ENCODE data around the gene CRYL1.

Gene CRYL1

DNA sequence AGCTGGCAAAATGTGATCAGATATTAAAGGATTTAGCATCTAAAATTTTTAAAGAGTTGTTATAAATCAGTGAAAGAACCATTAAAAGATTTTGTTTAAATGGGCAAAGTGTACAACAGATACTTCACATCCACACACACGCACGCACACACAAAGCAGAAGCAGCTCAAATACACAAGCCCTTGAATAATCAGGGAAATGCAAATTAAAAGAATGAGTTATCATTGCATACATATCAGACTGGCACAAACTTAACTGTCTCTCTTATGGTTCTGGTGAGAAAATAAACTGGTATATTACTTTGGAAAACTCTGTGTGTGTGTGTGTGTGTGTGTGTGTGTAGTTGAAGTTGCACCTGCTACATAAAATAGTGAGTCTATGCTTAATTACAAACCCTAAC is 59.3 kb downstream of the CRYL1 start:
- no peak for DNase-seq (ENCODE audit: low read depth)
- no peak overlapping the region for H3K4me3 ChIP-seq (ENCODE audit: low read length)
- TF ChIP-seq, protein P1, sequence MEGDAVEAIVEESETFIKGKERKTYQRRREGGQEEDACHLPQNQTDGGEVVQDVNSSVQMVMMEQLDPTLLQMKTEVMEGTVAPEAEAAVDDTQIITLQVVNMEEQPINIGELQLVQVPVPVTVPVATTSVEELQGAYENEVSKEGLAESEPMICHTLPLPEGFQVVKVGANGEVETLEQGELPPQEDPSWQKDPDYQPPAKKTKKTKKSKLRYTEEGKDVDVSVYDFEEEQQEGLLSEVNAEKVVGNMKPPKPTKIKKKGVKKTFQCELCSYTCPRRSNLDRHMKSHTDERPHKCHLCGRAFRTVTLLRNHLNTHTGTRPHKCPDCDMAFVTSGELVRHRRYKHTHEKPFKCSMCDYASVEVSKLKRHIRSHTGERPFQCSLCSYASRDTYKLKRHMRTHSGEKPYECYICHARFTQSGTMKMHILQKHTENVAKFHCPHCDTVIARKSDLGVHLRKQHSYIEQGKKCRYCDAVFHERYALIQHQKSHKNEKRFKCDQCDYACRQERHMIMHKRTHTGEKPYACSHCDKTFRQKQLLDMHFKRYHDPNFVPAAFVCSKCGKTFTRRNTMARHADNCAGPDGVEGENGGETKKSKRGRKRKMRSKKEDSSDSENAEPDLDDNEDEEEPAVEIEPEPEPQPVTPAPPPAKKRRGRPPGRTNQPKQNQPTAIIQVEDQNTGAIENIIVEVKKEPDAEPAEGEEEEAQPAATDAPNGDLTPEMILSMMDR (conservative IDR thresholded peaks at IDR 0.05; ENCODE audit: low read length), result no peak

DNA sequence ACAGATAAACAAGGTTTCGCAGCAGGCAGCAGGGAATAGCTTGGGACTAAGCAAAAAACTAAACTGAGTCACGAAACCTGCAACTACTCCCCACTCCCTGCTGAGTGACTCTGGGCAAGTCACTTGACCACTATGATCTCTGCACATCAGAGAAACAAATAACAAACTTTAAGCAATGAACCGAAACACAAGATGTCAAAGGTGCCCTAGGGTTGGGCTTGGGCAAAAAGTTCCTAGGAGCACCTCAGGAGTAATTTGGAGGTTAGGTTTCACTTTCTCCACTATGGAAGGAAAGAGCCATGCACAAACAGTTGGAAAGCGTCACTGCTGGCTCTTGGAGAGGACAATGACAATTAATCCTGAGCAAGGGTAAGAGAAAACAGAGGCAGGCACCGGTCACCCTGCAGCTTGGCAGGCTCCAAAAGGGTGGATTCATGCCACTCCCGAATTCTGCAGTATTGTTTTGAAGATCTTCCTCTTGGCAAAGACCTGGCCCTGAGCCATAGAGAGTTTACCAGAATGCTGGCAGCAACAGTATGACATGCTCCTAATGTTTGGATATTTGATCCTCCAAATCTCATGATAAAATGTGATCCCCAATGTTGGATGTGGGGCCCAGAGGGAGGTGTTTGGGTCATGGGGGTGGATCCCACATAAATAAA is 60.3 kb downstream of the CRYL1 start:
- peak; percentile 32 for DNase-seq (ENCODE audit: low read depth)
- TF ChIP-seq, protein P1 (conservative IDR thresholded peaks at IDR 0.05; ENCODE audit: low read length), result no peak
- H3K4me3 ChIP-seq (ENCODE audit: low read length), result no peak overlapping the region; the same call in 1 of the 2 replicates

DNA sequence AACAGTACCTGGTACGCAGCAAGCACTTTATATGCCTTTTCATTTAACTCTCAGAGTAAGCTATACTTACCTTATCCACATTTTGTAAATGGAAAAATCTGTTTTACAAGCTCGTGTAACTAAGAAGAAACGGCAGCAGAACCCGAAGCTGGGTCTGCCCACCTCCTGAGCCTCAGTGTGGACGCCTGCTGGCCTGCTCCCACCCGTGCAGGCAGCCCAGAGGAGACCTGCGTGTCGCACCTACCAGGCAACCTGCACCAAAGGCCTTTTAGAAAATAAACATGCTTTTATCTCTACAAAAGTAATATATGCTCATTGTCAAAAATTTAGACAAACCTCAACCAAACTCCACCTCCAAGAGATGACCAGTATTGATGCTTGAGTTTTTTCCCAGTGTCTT is 62.7 kb downstream of the CRYL1 start:
- no peak for DNase-seq (ENCODE audit: low read depth)
- H3K4me3 ChIP-seq (ENCODE audit: low read length), result no peak overlapping the region
- TF ChIP-seq, protein P1 (conservative IDR thresholded peaks at IDR 0.05; ENCODE audit: low read length), result no peak

DNA sequence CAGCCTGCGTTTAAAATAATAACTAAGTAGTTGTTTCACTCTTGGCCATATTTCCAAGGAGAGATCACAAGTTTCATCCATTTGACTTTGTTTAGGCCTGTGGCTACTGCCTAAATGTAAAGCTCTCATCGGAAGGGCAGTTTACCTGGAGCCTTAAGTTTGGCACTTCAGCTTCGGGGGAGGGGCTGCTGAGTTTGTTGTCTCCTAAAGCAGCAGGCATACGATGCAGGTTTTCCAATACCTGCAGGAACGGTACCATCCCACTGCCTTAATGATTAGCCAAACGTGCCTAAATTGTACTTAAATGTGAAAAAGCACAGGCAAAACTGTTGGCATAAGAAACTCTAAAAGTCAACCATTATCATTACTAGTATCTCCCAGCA is 63.1 kb downstream of the CRYL1 start:
- H3K4me3 ChIP-seq (ENCODE audit: low read length), result no peak overlapping the region
- TF ChIP-seq, protein P1 (conservative IDR thresholded peaks at IDR 0.05; ENCODE audit: low read length), result no peak
- no peak for DNase-seq (ENCODE audit: low read depth)

DNA sequence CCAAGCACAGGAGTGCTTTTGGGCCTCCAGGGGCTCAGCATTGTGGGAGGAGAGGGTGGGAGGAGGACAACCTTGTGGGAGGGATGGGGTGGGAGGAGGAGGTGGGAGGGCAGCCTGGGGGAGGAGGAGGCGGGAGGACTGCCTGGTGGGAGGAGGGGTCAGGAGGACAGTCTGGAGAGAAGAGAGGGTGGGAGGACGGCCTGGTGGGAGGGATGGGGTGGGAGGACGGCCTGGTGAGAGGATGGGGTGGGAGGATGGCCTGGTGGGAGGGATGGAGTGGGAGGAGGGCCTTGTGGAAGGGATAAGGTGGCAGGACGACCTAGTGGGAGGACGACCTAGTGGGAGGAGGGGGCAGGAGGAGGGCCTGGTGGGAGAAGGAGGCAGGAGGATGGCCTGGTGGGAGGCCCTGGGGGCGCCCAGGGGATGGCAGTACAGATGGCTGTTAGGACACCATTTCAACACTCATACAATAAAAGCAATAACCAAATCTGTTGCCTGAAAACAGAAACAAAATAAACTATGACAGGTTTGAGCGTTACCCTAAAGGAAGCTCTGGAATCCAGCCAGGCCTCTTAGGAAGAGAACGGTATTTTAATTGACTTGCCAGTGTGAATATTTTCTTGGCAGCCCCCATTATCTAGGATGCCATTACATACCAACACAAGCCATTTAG is 63.7 kb downstream of the CRYL1 start:
- TF ChIP-seq, protein P1 (conservative IDR thresholded peaks at IDR 0.05; ENCODE audit: low read length), result no peak
- no peak overlapping the region for H3K4me3 ChIP-seq (ENCODE audit: low read length)
- DNase-seq (ENCODE audit: low read depth), result no peak

DNA sequence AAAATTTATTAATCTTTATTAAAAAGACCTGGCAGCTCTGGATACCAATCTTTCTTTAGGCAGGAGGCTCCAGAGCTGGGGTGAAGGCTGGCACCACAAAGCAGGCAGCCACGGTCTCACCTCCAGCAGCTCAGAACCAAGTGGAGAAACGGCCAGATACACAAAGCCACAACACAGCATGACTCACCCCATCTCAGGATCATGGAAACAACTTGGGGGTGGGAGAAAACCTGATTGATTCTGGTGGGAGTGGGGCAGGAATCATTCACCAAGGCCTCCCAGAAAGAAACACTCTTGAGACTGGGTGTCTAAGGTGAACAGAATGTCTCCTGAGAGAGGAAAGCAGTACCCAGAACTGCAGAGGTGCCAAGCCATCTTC is 64.2 kb downstream of the CRYL1 start:
- peak; percentile 17 for DNase-seq (ENCODE audit: low read depth)
- TF ChIP-seq, protein P1 (conservative IDR thresholded peaks at IDR 0.05; ENCODE audit: low read length), result no peak
- H3K4me3 ChIP-seq (ENCODE audit: low read length), result no peak overlapping the region

DNA sequence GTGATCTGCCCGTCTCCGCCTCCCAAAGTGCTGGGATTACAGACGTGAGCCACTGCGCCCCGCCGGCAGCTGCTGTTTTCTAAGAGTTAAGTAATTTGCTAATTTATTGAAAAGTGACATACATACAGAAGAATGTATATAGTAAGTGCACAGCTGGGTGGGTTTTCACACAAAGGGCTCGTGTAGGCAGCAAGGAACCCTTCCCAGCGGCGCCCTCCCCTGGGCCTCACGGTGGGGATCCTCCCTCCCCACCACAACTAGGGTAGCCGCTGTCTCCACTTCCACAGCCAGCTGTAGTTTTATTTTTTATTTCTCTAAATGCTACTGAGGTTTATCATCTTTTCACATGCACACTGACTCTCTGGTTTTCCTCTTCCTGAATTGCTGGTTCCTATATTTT is 64.9 kb downstream of the CRYL1 start:
- no peak overlapping the region for H3K4me3 ChIP-seq (ENCODE audit: low read length)
- TF ChIP-seq, protein P1 (conservative IDR thresholded peaks at IDR 0.05; ENCODE audit: low read length), result no peak
- DNase-seq (ENCODE audit: low read depth), result no peak
